ENCODE results near the gene JAKMIP1. TPM values are rescaled to one million over a fixed set of nuclear protein-coding genes. Genes with fewer than 3 reads are reported as not detected.
"Not testable (repeated sequence)": the region's sequence is repeated elsewhere in the genome, so short reads cannot be mapped to it uniquely, and the experiment has no call there.

The JAKMIP1 gene
- polyA plus RNA-seq, 10 donors: 0.15 to 0.46 (median 0.16) TPM; not detected in 7

GRCh38 chr4:5993346-5993745 lies 207.0 kb downstream of the JAKMIP1 start:
- not testable (repeated sequence) for DNase-seq

DNA sequence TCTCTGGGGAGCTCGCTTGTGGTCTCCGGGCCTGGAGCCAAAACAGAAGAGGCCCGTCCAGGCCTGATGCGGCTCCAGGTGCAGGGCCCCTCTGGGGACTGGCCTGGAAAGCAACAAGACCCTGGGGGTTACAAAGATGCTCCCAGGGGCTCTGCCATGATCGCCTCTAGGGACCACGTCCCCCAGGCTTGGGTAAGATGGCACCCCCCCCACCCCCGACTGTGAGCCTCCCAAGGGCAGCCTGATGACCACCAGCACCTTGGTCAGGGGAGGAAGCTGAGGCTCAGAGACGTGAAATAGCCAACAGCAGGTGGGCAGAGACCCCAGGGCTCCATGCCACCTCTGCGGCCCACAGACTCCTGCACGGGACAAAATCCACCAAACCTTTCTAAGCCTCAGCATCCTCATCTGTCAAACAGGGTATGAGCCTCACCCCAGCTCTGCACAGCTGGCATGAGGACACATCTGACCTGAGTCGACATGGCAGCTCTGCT lies 207.5 kb downstream of the JAKMIP1 start:
- no peak for DNase-seq

GRCh38 chr4:5992171-5992827 lies 208.1 kb downstream of the JAKMIP1 start:
- no peak for DNase-seq

- DNase-seq: no peak
Observed at GRCh38 chr4:5991405-5991804, 208.9 kb downstream of the JAKMIP1 start.

- DNase-seq: no peak
Observed at GRCh38 chr4:5990446-5991160, 209.7 kb downstream of the JAKMIP1 start.

DNA sequence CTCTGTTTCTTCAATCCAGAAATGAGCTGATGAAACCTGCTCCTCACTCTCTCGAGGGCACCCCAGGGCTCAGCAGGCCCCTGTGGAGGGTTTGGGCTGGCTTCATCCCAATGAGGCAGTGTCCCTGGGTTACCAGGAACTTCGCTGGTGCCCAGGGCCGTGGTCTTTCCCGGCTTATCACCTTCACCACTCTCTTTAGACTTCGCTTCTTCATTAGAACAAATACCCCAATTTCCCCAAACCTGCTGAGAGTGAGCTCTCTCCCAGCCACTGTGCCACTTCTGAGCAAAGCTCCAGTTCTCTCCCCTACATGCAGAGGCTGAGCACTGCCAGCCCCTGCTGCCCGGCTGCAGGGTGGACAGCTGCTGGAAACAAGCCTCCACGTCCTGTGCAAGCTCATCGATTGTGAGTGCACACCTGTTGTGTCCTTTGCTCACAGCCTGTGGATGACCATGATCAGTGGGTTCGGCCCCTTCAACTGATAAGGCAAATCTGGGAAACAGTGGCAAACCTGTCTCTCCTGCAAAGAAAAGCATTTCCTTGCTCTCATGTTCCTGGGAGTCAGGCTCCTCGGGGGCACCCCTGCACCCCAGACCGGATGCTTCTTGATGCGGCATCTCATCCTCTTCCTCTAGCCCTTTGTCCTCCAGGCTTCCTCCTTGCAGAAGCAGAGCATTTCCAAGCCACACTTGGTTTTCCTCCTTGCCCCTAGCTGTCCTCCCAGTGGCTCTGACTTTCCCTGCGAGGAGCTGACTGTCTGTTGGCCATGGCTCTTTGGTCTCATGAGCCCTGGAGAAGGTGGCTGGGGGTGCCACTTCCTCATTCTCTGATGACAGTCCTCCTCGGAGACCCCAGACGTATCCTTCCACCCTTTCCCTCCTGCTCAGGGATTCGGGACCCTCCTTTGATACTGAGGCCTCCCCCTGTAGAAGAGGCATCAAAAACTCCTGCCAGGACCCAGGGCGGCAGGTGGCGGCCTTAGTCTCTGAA lies 210.8 kb downstream of the JAKMIP1 start:
- DNase-seq: no peak

DNA sequence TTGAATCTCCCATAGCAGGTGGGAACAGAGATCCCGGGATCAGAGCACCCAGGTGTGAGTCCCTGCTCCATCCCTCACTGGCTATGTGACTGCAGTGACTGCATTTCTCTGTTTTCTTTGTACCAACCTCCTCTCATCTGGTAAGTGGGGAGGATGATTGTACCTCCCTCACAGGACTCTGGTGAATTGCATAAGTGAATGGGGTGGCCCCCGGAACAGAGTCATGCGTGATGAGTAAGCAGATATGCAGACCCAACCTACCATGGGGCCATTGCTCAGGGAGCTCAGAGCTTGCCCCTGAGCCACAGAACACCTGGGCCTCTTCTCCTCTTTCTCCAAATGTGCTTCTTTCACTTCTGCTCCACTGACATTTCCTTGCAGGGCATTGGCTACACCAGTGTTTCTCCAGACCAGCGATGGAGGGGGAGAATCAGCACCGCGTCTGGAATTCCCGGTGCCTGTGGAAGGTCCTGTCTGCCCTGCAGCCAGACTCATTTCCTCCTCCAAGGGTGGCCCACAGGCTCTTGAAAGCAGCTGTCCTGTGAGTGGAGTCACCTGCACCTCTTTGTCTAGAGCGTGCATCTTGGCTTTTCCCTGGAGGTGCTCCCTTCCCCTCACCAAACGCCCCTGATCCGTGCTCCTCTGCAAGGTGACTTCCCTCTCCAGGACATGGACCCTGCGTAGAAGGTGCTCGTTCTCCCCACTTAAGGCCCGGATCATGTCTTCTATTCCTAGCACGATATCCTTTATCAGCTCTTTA lies 212.1 kb downstream of the JAKMIP1 start:
- DNase-seq: no peak

- DNase-seq: no peak
Observed at GRCh38 chr4:5984843-5985242, 215.5 kb downstream of the JAKMIP1 start.

- no peak for DNase-seq
Observed at GRCh38 chr4:5982156-5982973, 218.0 kb downstream of the JAKMIP1 start.

DNA sequence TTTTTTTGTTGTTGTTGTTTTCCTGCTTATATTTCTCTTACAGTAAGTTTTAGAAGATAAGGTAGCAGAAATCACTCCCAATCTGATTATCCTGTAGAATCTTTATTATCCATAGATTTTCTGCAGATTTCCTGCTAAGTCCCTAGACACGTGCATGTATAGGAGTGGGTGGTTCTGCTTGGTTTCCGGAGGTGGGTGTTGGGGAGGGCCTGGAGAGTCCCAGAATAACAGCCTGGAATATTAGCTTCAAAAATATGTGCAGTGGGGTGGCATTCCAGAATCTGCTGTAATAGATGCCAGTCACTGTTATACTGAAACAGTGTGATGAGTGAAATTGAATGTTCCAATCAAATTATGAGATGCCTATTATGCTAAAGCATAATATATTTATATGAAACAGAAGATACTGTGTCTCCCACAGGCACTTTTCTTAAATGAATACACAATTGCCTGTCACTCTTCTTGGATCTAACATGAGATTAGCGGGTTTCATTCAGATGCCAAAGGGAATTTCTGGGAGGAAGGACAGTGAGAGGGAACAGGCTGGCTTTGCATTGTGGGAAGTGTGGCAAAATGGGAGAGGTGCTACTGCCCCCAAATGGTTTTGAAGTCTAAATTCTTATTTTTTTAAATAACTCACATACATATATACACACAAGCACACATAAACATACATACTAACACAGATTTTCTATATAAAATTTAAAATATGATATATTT lies 219.8 kb downstream of the JAKMIP1 start:
- DNase-seq: peak in 1 of 3 donors; percentile 36

DNA sequence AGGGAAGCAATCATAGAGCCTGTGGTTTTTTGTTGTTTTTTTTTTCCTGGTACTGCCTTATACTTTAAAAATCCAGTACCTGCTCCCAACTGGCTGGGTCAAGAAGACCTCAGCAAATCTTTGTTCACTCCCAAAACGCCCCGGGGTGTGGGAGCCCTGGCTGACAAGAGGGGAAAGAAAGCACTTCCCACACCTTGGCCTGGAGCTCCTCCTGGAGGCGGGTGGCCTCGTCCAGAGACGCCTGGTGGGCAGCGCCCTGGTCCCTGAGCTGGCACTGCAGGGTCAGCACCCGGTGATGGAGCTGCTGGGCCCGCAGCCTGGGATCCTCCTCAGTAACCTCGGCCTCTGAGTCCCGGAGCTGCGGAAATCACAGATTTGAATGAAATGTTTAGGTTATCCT lies 220.4 kb downstream of the JAKMIP1 start:
- DNase-seq: no peak

DNA sequence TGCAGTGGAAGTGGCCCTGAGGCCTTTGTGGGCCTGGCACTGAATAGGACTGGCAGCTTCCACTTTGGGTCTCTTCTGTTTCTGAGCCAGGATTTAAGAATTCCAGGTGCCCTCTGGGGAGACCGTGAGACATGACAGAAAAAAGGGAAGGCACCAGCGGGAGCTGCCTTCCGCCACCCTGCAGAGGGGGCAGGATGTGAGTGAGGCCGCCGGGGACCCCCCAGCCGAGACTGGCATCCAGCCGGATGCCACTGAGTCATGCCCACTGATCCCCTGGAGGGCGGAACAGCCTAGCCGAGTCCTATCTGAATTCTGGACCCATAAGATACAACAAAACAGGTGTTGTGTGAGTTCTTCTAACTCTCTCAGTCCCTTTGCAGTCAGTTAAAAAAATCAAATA lies 223.4 kb downstream of the JAKMIP1 start:
- DNase-seq: no peak

DNA sequence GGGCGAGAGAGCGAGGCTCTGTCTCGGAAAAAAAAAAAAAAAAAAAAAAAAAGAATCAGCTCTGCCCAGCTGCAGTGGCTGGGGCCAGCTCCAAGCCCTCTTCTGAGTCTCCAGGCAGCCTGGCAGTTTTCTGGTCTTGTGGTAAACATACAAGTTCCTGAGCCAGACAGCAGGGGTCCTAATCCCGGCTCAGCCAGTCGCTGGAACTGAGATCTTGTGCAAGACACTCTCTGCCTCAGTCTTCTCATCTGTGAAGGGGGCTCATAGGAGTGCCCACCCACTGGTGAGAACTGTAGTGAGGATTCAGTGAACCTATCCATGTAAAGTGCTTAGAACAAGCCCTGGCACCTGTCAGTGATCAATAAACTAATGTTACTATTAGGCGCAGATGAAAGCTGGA lies 223.9 kb downstream of the JAKMIP1 start:
- DNase-seq: no peak

Other genes starting within 250 kb of the JAKMIP1 start
- gene C4orf50, start 182.1 kb downstream of the JAKMIP1 start, polyA plus RNA-seq (ENCODE audit: insufficient read length in 10 of 10): under 1 TPM in 3 of 10 donors, not detected in 7; 0.01 to 0.04 (median 0.01) TPM
- 10 to 100 TPM; 16.0 to 25.7 (median 19.7) TPM for gene WFS1, start 69.3 kb upstream of the JAKMIP1 start, polyA plus RNA-seq (ENCODE audit: insufficient read length in 10 of 10)